ENCODE data around the gene GSTO2.

Gene GSTO2

GRCh38 chr10:104279550-104280259, 10.7 kb downstream of the GSTO2 start:
- no peak for DNase-seq (ENCODE audit: low read depth in 2 of 2)

- no peak for DNase-seq (ENCODE audit: low read depth in 2 of 2)
These were observed 12.7 kb downstream of the GSTO2 start for GRCh38 chr10:104281694-104282093.

GRCh38 chr10:104284846-104285245, 15.9 kb downstream of the GSTO2 start:
- DNase-seq (ENCODE audit: low read depth in 2 of 2): no peak

- no peak for DNase-seq (ENCODE audit: low read depth in 2 of 2)
These were observed 18.0 kb downstream of the GSTO2 start for GRCh38 chr10:104286939-104287338.

GRCh38 chr10:104288355-104288754, 19.4 kb downstream of the GSTO2 start:
- DNase-seq (ENCODE audit: low read depth in 2 of 2): no peak

- peak; percentile 79 to 81 for DNase-seq (ENCODE audit: low read depth in 2 of 2)
These were observed 22.5 kb downstream of the GSTO2 start for GRCh38 chr10:104291439-104291951.

- no peak for DNase-seq (ENCODE audit: low read depth in 2 of 2)
These were observed 24.0 kb downstream of the GSTO2 start for GRCh38 chr10:104293011-104293410.

GRCh38 chr10:104293781-104294321, 24.9 kb downstream of the GSTO2 start:
- no peak for DNase-seq (ENCODE audit: low read depth in 2 of 2)

GRCh38 chr10:104296687-104297436, 27.9 kb downstream of the GSTO2 start:
- no peak for DNase-seq (ENCODE audit: low read depth in 2 of 2)

GRCh38 chr10:104297697-104298660, 29.0 kb downstream of the GSTO2 start:
- no peak for DNase-seq (ENCODE audit: low read depth in 2 of 2)

- DNase-seq (ENCODE audit: low read depth in 2 of 2): no peak
These were observed 30.3 kb downstream of the GSTO2 start for GRCh38 chr10:104299031-104299904.

- no peak for DNase-seq (ENCODE audit: low read depth in 2 of 2)
These were observed 31.2 kb downstream of the GSTO2 start for GRCh38 chr10:104300002-104300735.

- DNase-seq (ENCODE audit: low read depth in 2 of 2): peak in 1 of 2 donors; percentile 22
These were observed 31.8 kb downstream of the GSTO2 start for GRCh38 chr10:104300736-104301292.

- no peak for DNase-seq (ENCODE audit: low read depth in 2 of 2)
These were observed 33.1 kb downstream of the GSTO2 start for GRCh38 chr10:104301907-104302690.

- DNase-seq (ENCODE audit: low read depth in 2 of 2): no peak
These were observed 34.8 kb downstream of the GSTO2 start for GRCh38 chr10:104303594-104304355.

- DNase-seq (ENCODE audit: low read depth in 2 of 2): no peak
These were observed 35.4 kb downstream of the GSTO2 start for GRCh38 chr10:104304356-104304745.

GRCh38 chr10:104304927-104305326, 35.9 kb downstream of the GSTO2 start:
- DNase-seq (ENCODE audit: low read depth in 2 of 2): no peak

- no peak for DNase-seq (ENCODE audit: low read depth in 2 of 2)
These were observed 37.9 kb downstream of the GSTO2 start for GRCh38 chr10:104306897-104307296.

Measured in stimulated activated CD4-positive, alpha-beta T cell treated with anti-CD3 and anti-CD28 coated beads, Interleukin-15, amount 100 ng/mL, for 48 hours (primary cell).